Fibroblast of mammary gland (primary cell): ENCODE results near the gene IMPDH1.

Source experiments
- DNase-seq: peaks from one replicate; pipeline ENCODE4 v3.0.0-alpha.2; 2010; ENCODE audit warnings: low read depth
- H3K4me3 ChIP-seq: 2 replicates; pipeline ENCODE4 v1.5.1; 2011; ENCODE audit warnings: low read depth, mild to moderate bottlenecking, low read length, moderate library complexity; ENCODE audit not compliant: control insufficient read depth
- CTCF ChIP-seq: conservative IDR thresholded peaks from 2 replicates; pipeline ENCODE4 v1.5.1; 2011; ENCODE audit warnings: low read depth, low read length, inconsistent platforms; ENCODE audit not compliant: control insufficient read depth, insufficient read depth

IMPDH1 gene

GRCh38 chr7:128393526-128394330 lies 16.1 kb downstream of the IMPDH1 start:
- no peak for DNase-seq
- H3K4me3 ChIP-seq = no peak overlapping the region
- no peak for TF ChIP-seq CTCF

- TF ChIP-seq CTCF = no peak
- no peak overlapping the region for H3K4me3 ChIP-seq
- no peak for DNase-seq
Measured at GRCh38 chr7:128392446-128393327, 17.1 kb downstream of the IMPDH1 start.

GRCh38 chr7:128391805-128392204 lies 18.0 kb downstream of the IMPDH1 start:
- TF ChIP-seq CTCF = no peak
- DNase-seq = no peak
- no peak overlapping the region for H3K4me3 ChIP-seq

GRCh38 chr7:128390871-128391565 lies 18.8 kb downstream of the IMPDH1 start:
- no peak for TF ChIP-seq CTCF
- no peak overlapping the region for H3K4me3 ChIP-seq
- DNase-seq = no peak

GRCh38 chr7:128389618-128390329 lies 20.0 kb downstream of the IMPDH1 start:
- TF ChIP-seq CTCF = no peak
- no peak for DNase-seq
- H3K4me3 ChIP-seq = no peak overlapping the region

- DNase-seq = no peak
- TF ChIP-seq CTCF = no peak
- no peak overlapping the region for H3K4me3 ChIP-seq
Measured at GRCh38 chr7:128389085-128389617, 20.6 kb downstream of the IMPDH1 start.
